GM12891 (cell line): ENCODE measurements around the gene TACR2.

ENCODE experiments used
- DNase-seq: peaks from one replicate; pipeline ENCODE4 v3.0.0; 2011; ENCODE audit warnings: low spot score; ENCODE audit not compliant: insufficient read length
- FAIRE-seq: peaks from 2 replicates; lab custom pipeline; 2011; peaks lifted over from hg19 to GRCh38; lab: Jason Lieb, UNC
- PAX5 ChIP-seq: IDR thresholded peaks from 2 replicates; pipeline ENCODE4 v1.6.1; 2011; ENCODE audit warnings: low read length, moderate library complexity, mild to moderate bottlenecking; ENCODE audit not compliant: insufficient read depth, severe bottlenecking
- POLR2A ChIP-seq: IDR thresholded peaks from 2 replicates; pipeline ENCODE4 v1.6.1; 2011; ENCODE audit warnings: low read depth, low read length, control low read depth
- POLR2AphosphoS5 ChIP-seq: IDR thresholded peaks from 2 replicates; pipeline ENCODE4 v1.6.1; 2011; ENCODE audit warnings: low read depth, low read length, control low read depth
- POU2F2 ChIP-seq: IDR thresholded peaks from 2 replicates; pipeline ENCODE4 v1.6.1; 2011; ENCODE audit warnings: low read depth, mild to moderate bottlenecking, control low read depth, low read length, moderate library complexity
- SPI1 ChIP-seq: IDR thresholded peaks from 2 replicates; pipeline ENCODE4 v1.6.1; 2011; ENCODE audit warnings: low read depth, low read length, control low read depth
- TAF1 ChIP-seq: IDR thresholded peaks from 2 replicates; pipeline ENCODE4 v1.6.1; 2011; ENCODE audit warnings: low read depth, low read length, control low read depth

The TACR2 gene

GRCh38 chr10:69413221-69413865 lies 3.4 kb downstream of the TACR2 start:
- FAIRE-seq (peak; percentile 41), DNase-seq (peak; percentile 41)
- TF ChIP-seq TAF1 (no peak), POLR2A (no peak), PAX5 (no peak), SPI1 (no peak), POU2F2 (no peak)

- TF ChIP-seq POU2F2 (no peak), POLR2A (no peak), POLR2AphosphoS5 (no peak), TAF1 (no peak), SPI1 (no peak), PAX5 (no peak)
Observed at GRCh38 chr10:69412232-69412790, 4.4 kb downstream of the TACR2 start.

GRCh38 chr10:69411476-69411875 lies 5.2 kb downstream of the TACR2 start:
- FAIRE-seq: no peak
- no peak for TF ChIP-seq PAX5
- no peak for TF ChIP-seq POU2F2
- TF ChIP-seq POLR2AphosphoS5: no peak
- no peak for TF ChIP-seq TAF1
- TF ChIP-seq SPI1: no peak
- TF ChIP-seq POLR2A: no peak
- no peak for DNase-seq

More at GRCh38 chr10:69412232-69412790, 4.4 kb downstream of the TACR2 start:
- FAIRE-seq (no peak), DNase-seq (no peak)

GRCh38 chr10:69410487-69410886 lies 6.2 kb downstream of the TACR2 start:
- DNase-seq (no peak), FAIRE-seq (no peak)
- TF ChIP-seq POLR2AphosphoS5 (no peak), POU2F2 (no peak), PAX5 (no peak), TAF1 (no peak), POLR2A (no peak), SPI1 (no peak)

GRCh38 chr10:69409968-69410367 lies 6.8 kb downstream of the TACR2 start:
- DNase-seq (no peak), FAIRE-seq (no peak)
- TF ChIP-seq POU2F2 (no peak), SPI1 (peak; percentile 77), POLR2AphosphoS5 (no peak)

- no peak for DNase-seq
- FAIRE-seq: no peak
- TF ChIP-seq POLR2A (no peak), TAF1 (no peak), POLR2AphosphoS5 (no peak), POU2F2 (no peak), PAX5 (no peak), SPI1 (no peak)
Observed at GRCh38 chr10:69409176-69409495, 7.6 kb downstream of the TACR2 start.

- FAIRE-seq (peak; percentile 98), DNase-seq (peak; percentile 94)
- TF ChIP-seq POLR2A (no peak), PAX5 (no peak), SPI1 (no peak), TAF1 (peak; percentile 37; the same call in 1 of the 2 replicates)
Observed at GRCh38 chr10:69408318-69409175, 8.2 kb downstream of the TACR2 start.

- peak; percentile 69 for FAIRE-seq
- peak; percentile 37 for DNase-seq
- TF ChIP-seq PAX5 (no peak), POLR2AphosphoS5 (no peak), SPI1 (no peak), TAF1 (no peak), POU2F2 (no peak), POLR2A (no peak)
Observed at GRCh38 chr10:69407621-69408301, 9.0 kb downstream of the TACR2 start.
